Prostate gland (tissue), 2 donors: ENCODE data around the gene WWP2. TPM values are rescaled to one million over a fixed set of nuclear protein-coding genes. Genes with fewer than 3 reads are reported as not detected.
"Not testable (repeated sequence)": the region's sequence is repeated elsewhere in the genome, so short reads cannot be mapped to it uniquely, and the experiment has no call there.

Experiments used
- DNase-seq: peaks from one replicate; pipeline ENCODE4 v3.0.0-alpha.2; 2019; ENCODE audit warnings: low spot score
- H3K27ac ChIP-seq, 2 donors: fragments of 200-600 bp; sonication (generic); 2 replicates each; pipeline ENCODE4 v1.5.1; 2017 to 2019
- H3K27me3 ChIP-seq: fragments of 200-600 bp; sonication (generic); replicated peaks from 2 replicates; pipeline ENCODE4 v1.5.1; 2019; ENCODE audit not compliant: insufficient read depth
- H3K36me3 ChIP-seq, 2 donors: fragments of 200-600 bp; sonication (generic); 1 replicate in 1 of 2; 2 replicates in 1 of 2; pipeline versions ENCODE4 v1.5.1 to v1.8.1; 2017 to 2019
- H3K4me1 ChIP-seq: fragments of 200-600 bp; sonication (generic); replicated peaks from 2 replicates; pipeline ENCODE4 v1.5.1; 2019
- H3K4me3 ChIP-seq, 2 donors: fragments of 200-600 bp; sonication (generic); 2 replicates each; pipeline ENCODE4 v1.5.1; 2017 to 2019
- H3K9me3 ChIP-seq: fragments of 200-600 bp; sonication (generic); 2 replicates; pipeline ENCODE4 v1.5.1; 2017
- POLR2A ChIP-seq: fragments of 450-650 bp; IDR thresholded peaks from one replicate; pipeline ENCODE4 v1.6.1; 2016; ENCODE audit warnings: antibody characterized with exemption, mild to moderate bottlenecking
- POLR2AphosphoS5 ChIP-seq: sonication (generic); formaldehyde crosslinking; IDR thresholded peaks from one replicate; pipeline ENCODE4 v1.6.1; 2017; ENCODE audit warnings: antibody characterized with exemption
- WGBS: methylation state at CpG from one replicate; pipeline ENCODE4 v1.1.5; 2018; 5-methylcytosine and 5-hydroxymethylcytosine counted together
- intact Hi-C: fragments of 100-400 bp; cut with DNase I; formaldehyde crosslinking; loops from one replicate; pipeline ENCODE4 v1.14.2; 2022
- total RNA-seq, 2 donors: library from RNA; depleted of rRNA; stranded (reverse); fragments of >200 nt; gene quantifications; one replicate each; pipeline ENCODE4 v1.1.0, GENCODE V29; 2016
- TF ChIP-seq, protein P1 (sequence below), 4 experiments: fragments of 200-600 bp in 2 of 4; fragments of 450-650 bp in 2 of 4; sonication (generic) in 2 of 4; IDR thresholded peaks; 1 replicate in 3 of 4; 2 replicates in 1 of 4; pipeline ENCODE4 v1.5.1; 2016 to 2019; ENCODE audit warnings: antibody characterized with exemption in 4 of 4, mild to moderate bottlenecking in 2 of 4, moderate library complexity in 2 of 4

Gene WWP2
- total RNA-seq, 2 donors from 2014 or later: 30.9 to 66.3 TPM

DNA sequence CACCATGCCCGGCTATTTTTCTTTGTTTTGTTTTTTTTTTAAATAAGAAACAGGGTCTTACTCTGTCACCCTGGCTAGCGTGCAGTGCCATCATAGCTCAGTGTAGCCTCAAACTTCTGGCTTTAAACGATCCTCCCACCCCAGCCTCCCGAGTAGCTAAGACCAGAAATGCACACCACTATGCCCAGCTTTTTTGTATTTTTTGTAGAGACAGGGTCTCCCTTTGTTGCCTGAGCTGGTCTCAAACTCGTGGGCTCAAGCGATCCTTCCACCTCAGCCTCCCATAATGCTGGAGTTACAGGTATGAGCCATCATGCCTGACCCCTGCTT is 59.7 kb downstream of the WWP2 start:
- Histone ChIP-seq H3K36me3 (no peaks in the 10 kb centered on the region), H3K27ac (no peak overlapping the region), H3K9me3 (no peaks in the 10 kb centered on the region), H3K4me1 (peaks cover 6% of the 10 kb centered on the region), H3K27me3 (no peaks in the 10 kb centered on the region), H3K4me3 (no peak overlapping the region)
- TF ChIP-seq POLR2A: no peak
- TF ChIP-seq POLR2AphosphoS5: no peak
- TF ChIP-seq, protein P1, sequence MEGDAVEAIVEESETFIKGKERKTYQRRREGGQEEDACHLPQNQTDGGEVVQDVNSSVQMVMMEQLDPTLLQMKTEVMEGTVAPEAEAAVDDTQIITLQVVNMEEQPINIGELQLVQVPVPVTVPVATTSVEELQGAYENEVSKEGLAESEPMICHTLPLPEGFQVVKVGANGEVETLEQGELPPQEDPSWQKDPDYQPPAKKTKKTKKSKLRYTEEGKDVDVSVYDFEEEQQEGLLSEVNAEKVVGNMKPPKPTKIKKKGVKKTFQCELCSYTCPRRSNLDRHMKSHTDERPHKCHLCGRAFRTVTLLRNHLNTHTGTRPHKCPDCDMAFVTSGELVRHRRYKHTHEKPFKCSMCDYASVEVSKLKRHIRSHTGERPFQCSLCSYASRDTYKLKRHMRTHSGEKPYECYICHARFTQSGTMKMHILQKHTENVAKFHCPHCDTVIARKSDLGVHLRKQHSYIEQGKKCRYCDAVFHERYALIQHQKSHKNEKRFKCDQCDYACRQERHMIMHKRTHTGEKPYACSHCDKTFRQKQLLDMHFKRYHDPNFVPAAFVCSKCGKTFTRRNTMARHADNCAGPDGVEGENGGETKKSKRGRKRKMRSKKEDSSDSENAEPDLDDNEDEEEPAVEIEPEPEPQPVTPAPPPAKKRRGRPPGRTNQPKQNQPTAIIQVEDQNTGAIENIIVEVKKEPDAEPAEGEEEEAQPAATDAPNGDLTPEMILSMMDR (IDR thresholded peaks at IDR 0.05): no peak
- WGBS: 97% methylated on average over 6 of the region's 6 CpGs
- DNase-seq: no peak
- intact Hi-C loops: no loop called here

DNA sequence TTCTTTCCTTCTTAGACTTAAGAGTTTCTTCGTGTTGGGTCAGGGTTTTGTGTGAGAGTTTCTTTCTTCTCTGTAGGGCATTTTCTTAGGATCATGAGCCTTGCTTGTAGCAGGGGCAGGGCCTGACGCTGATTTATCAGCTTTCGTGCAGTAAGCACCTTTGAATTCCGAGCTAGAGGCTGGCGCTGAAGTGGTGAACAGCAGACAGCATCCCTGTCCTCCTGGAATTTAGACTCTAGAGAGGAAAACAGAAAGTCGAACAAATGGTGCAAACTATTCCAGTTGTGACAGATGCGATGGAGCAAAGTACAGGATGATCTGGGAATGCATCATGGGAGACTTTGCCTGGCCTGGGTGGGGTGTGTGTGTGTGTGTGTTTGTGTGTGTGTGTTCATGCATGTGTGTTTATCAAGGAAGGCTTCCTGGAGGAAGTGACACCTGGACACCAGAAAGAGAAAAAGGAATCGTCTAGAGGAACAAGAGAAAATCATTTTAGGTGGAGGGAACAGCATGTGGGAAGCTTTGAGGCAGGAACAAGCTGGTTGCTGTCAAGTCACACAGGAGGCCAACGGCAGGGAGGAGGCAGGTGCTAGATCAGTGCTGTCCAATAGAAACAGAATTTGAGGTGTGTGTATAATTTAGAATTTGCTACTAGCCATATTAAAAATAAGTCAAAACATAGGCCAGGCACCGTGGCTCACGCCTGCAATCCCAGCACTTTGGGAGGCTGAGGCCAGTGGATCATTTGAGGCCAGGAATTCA is 60.2 kb downstream of the WWP2 start:
- H3K27me3 ChIP-seq: no peaks in the 10 kb centered on the region
- no peak for TF ChIP-seq POLR2A
- TF ChIP-seq, protein P1 (IDR thresholded peaks at IDR 0.05): no peak
- no peak for TF ChIP-seq POLR2AphosphoS5
- H3K27ac ChIP-seq: no peak overlapping the region
- WGBS: 88% methylated on average over 11 of the region's 11 CpGs
- H3K4me3 ChIP-seq: no peak overlapping the region
- no peak for DNase-seq
- intact Hi-C loops: no loop called here
- H3K36me3 ChIP-seq: no peaks in the 10 kb centered on the region
- peaks cover 6% of the 10 kb centered on the region for H3K4me1 ChIP-seq
- H3K9me3 ChIP-seq: no peaks in the 10 kb centered on the region

DNA sequence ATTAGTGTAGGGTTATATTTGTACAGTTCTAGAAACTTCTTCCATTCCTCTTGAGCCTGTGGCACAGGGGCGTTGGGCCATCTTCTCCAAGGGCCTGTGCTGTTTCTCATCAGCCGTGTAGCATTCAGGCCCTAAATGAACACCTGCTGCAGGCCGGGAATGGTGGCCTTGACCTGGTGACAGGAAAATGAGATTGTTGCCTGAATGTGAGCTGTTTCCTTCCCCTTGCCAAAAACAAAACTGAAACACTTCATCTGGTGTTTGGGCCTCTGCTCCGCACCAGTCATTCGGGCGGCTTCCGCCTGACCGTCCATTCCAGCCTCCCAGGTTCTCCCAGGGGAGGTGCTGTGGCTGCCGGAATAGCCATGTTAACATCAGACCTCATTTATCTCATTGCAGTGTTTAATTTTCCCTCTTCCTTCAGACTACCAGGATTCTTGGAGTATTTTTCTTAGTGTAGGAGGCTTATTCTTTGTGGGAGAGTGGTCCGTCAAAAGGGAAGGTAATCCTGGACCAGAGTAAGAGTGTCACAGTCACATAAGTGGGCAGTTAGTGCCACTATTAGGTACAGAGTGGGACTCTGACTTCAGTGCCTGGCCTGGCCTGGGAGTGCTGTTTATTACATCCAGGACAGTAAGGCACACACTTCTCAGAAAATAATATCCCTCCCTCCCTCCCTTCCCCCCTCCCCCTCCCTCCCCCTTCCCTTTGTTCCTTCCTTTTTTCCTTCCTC is 61.9 kb downstream of the WWP2 start:
- H3K4me1 ChIP-seq: peaks cover 6% of the 10 kb centered on the region
- no peaks in the 10 kb centered on the region for H3K27me3 ChIP-seq
- TF ChIP-seq, protein P1 (IDR thresholded peaks at IDR 0.05): no peak
- TF ChIP-seq POLR2A (no peak), POLR2AphosphoS5 (no peak)
- 69% methylated on average over 10 of the region's 10 CpGs for WGBS
- H3K27ac ChIP-seq: peak overlapping the region in 1 of 2 donors; percentile 19
- no peak for DNase-seq
- H3K9me3 ChIP-seq: no peaks in the 10 kb centered on the region
- intact Hi-C loops: no loop called here
- H3K4me3 ChIP-seq: no peak overlapping the region
- H3K36me3 ChIP-seq: no peaks in the 10 kb centered on the region

DNA sequence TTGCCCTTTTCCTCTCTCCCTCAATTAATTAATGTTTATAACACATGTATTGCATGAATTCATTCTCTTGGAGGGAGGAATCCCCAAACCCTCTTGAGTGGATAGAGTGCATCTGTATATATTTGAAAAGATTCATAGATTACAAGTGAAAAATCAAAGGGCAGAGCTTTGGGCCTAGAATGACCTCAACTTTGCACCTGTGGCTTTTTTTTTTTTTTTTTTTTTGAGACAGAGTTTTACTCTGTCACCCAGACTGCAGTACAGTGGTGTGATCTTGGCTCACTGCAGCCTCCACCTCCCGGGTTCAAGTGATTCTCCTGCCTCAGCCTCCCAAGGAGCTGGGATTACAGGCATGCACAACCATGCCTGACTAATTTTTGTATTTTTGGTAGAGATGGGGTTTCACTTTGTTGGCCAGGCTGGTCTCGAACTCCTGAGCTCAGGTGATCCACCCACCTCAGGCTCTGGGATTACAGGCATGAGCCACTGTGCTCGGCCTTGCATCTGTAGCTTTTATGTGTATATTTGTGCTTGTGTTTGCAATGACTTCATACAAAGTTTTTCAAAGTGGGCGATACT is 62.5 kb downstream of the WWP2 start:
- H3K27me3 ChIP-seq, DNase-seq, H3K27ac ChIP-seq, H3K36me3 ChIP-seq, H3K4me1 ChIP-seq, H3K4me3 ChIP-seq, intact Hi-C loops, H3K9me3 ChIP-seq: not testable (repeated sequence)
- WGBS: 91% methylated on average over 4 of the region's 4 CpGs

DNA sequence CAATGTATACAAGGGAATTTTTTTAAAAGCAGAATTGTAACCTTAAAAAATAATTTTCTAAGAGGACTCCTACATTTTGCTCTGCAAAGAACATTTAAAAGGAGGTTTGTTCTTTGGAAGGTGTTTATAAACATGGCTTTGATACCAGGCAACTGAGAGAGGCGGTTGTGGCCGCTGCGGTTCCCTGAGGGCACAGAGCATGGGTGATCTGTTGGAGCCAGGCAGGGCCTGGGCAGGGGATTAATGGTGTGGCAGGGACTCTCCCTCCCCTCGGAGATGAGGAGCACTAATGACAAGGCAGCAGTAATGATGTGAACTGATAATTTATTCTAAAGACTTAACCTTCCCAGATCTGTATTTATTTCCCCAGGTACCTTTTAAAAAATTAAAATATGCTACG is 65.4 kb downstream of the WWP2 start:
- Histone ChIP-seq H3K27ac (no peak overlapping the region), H3K9me3 (no peaks in the 10 kb centered on the region), H3K36me3 (no peaks in the 10 kb centered on the region), H3K4me1 (no peaks in the 10 kb centered on the region), H3K27me3 (no peaks in the 10 kb centered on the region), H3K4me3 (no peak overlapping the region)
- TF ChIP-seq POLR2A: no peak
- TF ChIP-seq, protein P1 (IDR thresholded peaks at IDR 0.05): no peak
- no peak for TF ChIP-seq POLR2AphosphoS5
- intact Hi-C loops: no loop called here
- DNase-seq: no peak
- 68% methylated on average over 5 of the region's 5 CpGs for WGBS
